Liver (tissue), 9 donors: ENCODE data around the gene SV2B. TPM values are rescaled to one million over a fixed set of nuclear protein-coding genes. Genes with fewer than 3 reads are reported as not detected.

ENCODE experiments used
- DNase-seq: peaks from one replicate; pipeline ENCODE4 v3.0.0-alpha.2; 2017; ENCODE audit warnings: low spot score
- H3K27ac ChIP-seq, 2 donors: one replicate each; pipeline ENCODE4 v1.7.0; 2013; ENCODE audit warnings: inconsistent platforms in 2 of 2, low read length in 2 of 2, control low read depth in 1 of 2, low read depth in 1 of 2, mild to moderate bottlenecking in 1 of 2
- H3K27me3 ChIP-seq, 4 donors: one replicate each; pipeline versions ENCODE4 v1.6.1 to v1.7.0; 2013; ENCODE audit warnings: low read length in 3 of 4, inconsistent platforms in 1 of 4, mild to moderate bottlenecking in 1 of 4, moderate library complexity in 1 of 4; ENCODE audit not compliant: control insufficient read depth in 4 of 4, insufficient read depth in 4 of 4
- H3K36me3 ChIP-seq, 4 donors: one replicate each; pipeline versions ENCODE4 v1.6.1 to v1.7.0; 2013; ENCODE audit warnings: low read length in 3 of 4, mild to moderate bottlenecking in 3 of 4, low read depth in 1 of 4, moderate library complexity in 1 of 4; ENCODE audit not compliant: control insufficient read depth in 4 of 4, insufficient read depth in 3 of 4
- H3K4me1 ChIP-seq, 4 donors: one replicate each; pipeline versions ENCODE4 v1.6.1 to v1.7.0; 2013; ENCODE audit warnings: low read length in 3 of 4, mild to moderate bottlenecking in 3 of 4, moderate library complexity in 1 of 4; ENCODE audit not compliant: control insufficient read depth in 4 of 4, insufficient read depth in 4 of 4
- H3K4me3 ChIP-seq, 3 donors: one replicate each; pipeline versions ENCODE4 v1.6.1 to v1.7.0; 2013; ENCODE audit warnings: low read length in 3 of 3, control low read depth in 1 of 3, low read depth in 1 of 3, mild to moderate bottlenecking in 1 of 3
- H3K9ac ChIP-seq, 2 donors: one replicate each; pipeline ENCODE4 v1.7.0; 2013; ENCODE audit warnings: low read length in 2 of 2, mild to moderate bottlenecking in 2 of 2, moderate library complexity in 2 of 2, control low read depth in 1 of 2, low read depth in 1 of 2
- H3K9me3 ChIP-seq, 4 donors: one replicate each; pipeline versions ENCODE4 v1.6.1 to v1.7.0; 2013; ENCODE audit warnings: low read length in 3 of 4; ENCODE audit not compliant: control insufficient read depth in 4 of 4
- CTCF ChIP-seq: fragments of 150-350 bp; IDR thresholded peaks from 2 replicates; pipeline ENCODE4 v1.5.1; 2017; ENCODE audit warnings: improper control_type of control experiment, low read depth, low read length; ENCODE audit not compliant: missing input control
- EGR1 ChIP-seq, 2 donors: IDR thresholded peaks; 2 replicates each; pipeline ENCODE4 v1.6.1; 2016 to 2018; ENCODE audit warnings: antibody characterized with exemption in 2 of 2, low read depth in 2 of 2
- FOXA1 ChIP-seq: IDR thresholded peaks from 2 replicates; pipeline ENCODE4 v1.6.1; 2016; ENCODE audit warnings: antibody characterized with exemption
- GABPA ChIP-seq, 2 donors: IDR thresholded peaks in 1 of 2; conservative IDR thresholded peaks in 1 of 2; 2 replicates each; pipeline ENCODE4 v1.6.1; 2016; ENCODE audit warnings: antibody characterized with exemption in 2 of 2, mild to moderate bottlenecking in 1 of 2, moderate library complexity in 1 of 2
- HNF4A ChIP-seq, 2 donors: conservative IDR thresholded peaks; 2 replicates each; pipeline ENCODE4 v1.6.1; 2016; ENCODE audit warnings: antibody characterized with exemption in 2 of 2, mild to moderate bottlenecking in 2 of 2
- HNF4G ChIP-seq: IDR thresholded peaks from 2 replicates; pipeline ENCODE4 v1.6.1; 2016; ENCODE audit warnings: antibody characterized with exemption
- JUND ChIP-seq, 2 donors: IDR thresholded peaks; 2 replicates each; pipeline ENCODE4 v1.6.1; 2016; ENCODE audit warnings: antibody characterized with exemption in 2 of 2
- NR2F2 ChIP-seq: IDR thresholded peaks from 2 replicates; pipeline ENCODE4 v1.6.1; 2016; ENCODE audit warnings: antibody characterized with exemption
- RAD21 ChIP-seq, 2 donors: IDR thresholded peaks; 2 replicates each; pipeline ENCODE4 v1.6.1; 2016; ENCODE audit warnings: antibody characterized with exemption in 2 of 2, mild to moderate bottlenecking in 2 of 2
- REST ChIP-seq: IDR thresholded peaks from 2 replicates; pipeline ENCODE4 v1.6.1; 2016; ENCODE audit warnings: antibody characterized with exemption, mild to moderate bottlenecking
- RXRA ChIP-seq, 2 donors: IDR thresholded peaks; 2 replicates each; pipeline ENCODE4 v1.6.1; 2017 to 2018; ENCODE audit warnings: antibody characterized with exemption in 2 of 2, mild to moderate bottlenecking in 1 of 2
- SP1 ChIP-seq: IDR thresholded peaks from 2 replicates; pipeline ENCODE4 v1.6.1; 2018; ENCODE audit warnings: antibody characterized with exemption, mild to moderate bottlenecking
- YY1 ChIP-seq: IDR thresholded peaks from 2 replicates; pipeline ENCODE4 v1.6.1; 2016; ENCODE audit warnings: antibody characterized with exemption, mild to moderate bottlenecking
- ZBTB33 ChIP-seq: IDR thresholded peaks from 2 replicates; pipeline ENCODE4 v1.6.1; 2016; ENCODE audit warnings: antibody characterized with exemption
- WGBS: extraction: QIAGEN DNeasy Blood & Tissue Kit; methylation state at CpG from one replicate; pipeline ENCODE4 v1.1.7; 2013; 5-methylcytosine and 5-hydroxymethylcytosine counted together
- polyA plus RNA-seq, 2 donors: library from polyadenylated mRNA; stranded (reverse) in 1 of 2; unstranded in 1 of 2; fragments of 200-250 nt in 1 of 2; fragments of >200 nt in 1 of 2; fragmentation: Nextera tagmentation in 1 of 2; extraction: Ambion mirVana in 1 of 2; gene quantifications; one replicate each; pipeline versions ENCODE4 v1.2.1 to v1.2.3, GENCODE V29; 2013 to 2015
- total RNA-seq, 2 donors: library from RNA; depleted of rRNA; stranded (reverse); fragments of >200 nt; gene quantifications; one replicate each; pipeline ENCODE4 v1.2.3, GENCODE V29; 2014
- donor health status: healthy.
- donor health status: healthy.
- donor health status: healthy.
- donor health status: healthy.
- donor health status: healthy.

SV2B gene
- total and polyA plus RNA-seq, 4 donors: 0.08 to 0.16 (median 0.09) TPM; not detected in 1

- no peak for TF ChIP-seq ZBTB33
- TF ChIP-seq REST: no peak
- no peak for TF ChIP-seq CTCF
- no peak for TF ChIP-seq FOXA1
- TF ChIP-seq HNF4A (conservative IDR thresholded peaks at IDR 0.05): no peak
- no peak for TF ChIP-seq EGR1 (IDR thresholded peaks at IDR 0.05; ENCODE audit: low read depth in 2 of 2)
- TF ChIP-seq RXRA (IDR thresholded peaks at IDR 0.05): no peak
- no peak for TF ChIP-seq RAD21 (IDR thresholded peaks at IDR 0.05)
- no peak for TF ChIP-seq HNF4G
- TF ChIP-seq YY1: no peak
- Histone ChIP-seq H3K27ac (no peak overlapping the region), H3K9ac (no peak overlapping the region), H3K27me3 (peaks cover 0 to 2% (median 0%) of the 10 kb centered on the region in 4 donors), H3K36me3 (no peaks in the 10 kb centered on the region), H3K4me1 (no peaks in the 10 kb centered on the region), H3K4me3 (no peak overlapping the region), H3K9me3 (no peaks in the 10 kb centered on the region)
- 75% methylated on average over 2 of the region's 2 CpGs for WGBS
- no peak for DNase-seq
These were observed 34.6 kb upstream of the SV2B start for GRCh38 chr15:91065505-91065904.

- no peak for DNase-seq
- TF ChIP-seq RAD21 (IDR thresholded peaks at IDR 0.05) (no peak), ZBTB33 (no peak), SP1 (no peak), HNF4A (conservative IDR thresholded peaks at IDR 0.05) (no peak), FOXA1 (no peak), GABPA (IDR thresholded peaks at IDR 0.05 in 1 of 2, conservative IDR thresholded peaks at IDR 0.05 in 1 of 2) (no peak), YY1 (no peak), RXRA (IDR thresholded peaks at IDR 0.05) (no peak), HNF4G (no peak), JUND (IDR thresholded peaks at IDR 0.05) (no peak), NR2F2 (no peak)
- no peak overlapping the region for H3K4me3 ChIP-seq
- H3K27me3 ChIP-seq: peaks cover 0 to 2% (median 0%) of the 10 kb centered on the region in 4 donors
- H3K36me3 ChIP-seq: no peaks in the 10 kb centered on the region
- H3K9me3 ChIP-seq: no peaks in the 10 kb centered on the region
- H3K27ac ChIP-seq: no peak overlapping the region
- no peaks in the 10 kb centered on the region for H3K4me1 ChIP-seq
- H3K9ac ChIP-seq: no peak overlapping the region
- 91% methylated on average over 2 of the region's 2 CpGs for WGBS
These were observed 33.0 kb upstream of the SV2B start for GRCh38 chr15:91067036-91067435.
